Rectal smooth muscle tissue (tissue), 1 donor: ENCODE measurements around the gene ROM1.
A peak's percentile ranks its signal among the peaks of the same experiment; 100 is the strongest.

ENCODE experiments used
- H3K27ac ChIP-seq: one replicate; pipeline ENCODE4 v1.7.0; 2013; ENCODE audit warnings: low read depth, low read length, inconsistent platforms
- H3K27me3 ChIP-seq: one replicate; pipeline ENCODE4 v1.7.0; 2013; ENCODE audit warnings: low read length; ENCODE audit not compliant: control insufficient read depth, insufficient read depth
- H3K36me3 ChIP-seq: one replicate; pipeline ENCODE4 v1.7.0; 2013; ENCODE audit warnings: low read length; ENCODE audit not compliant: control insufficient read depth, insufficient read depth
- H3K4me1 ChIP-seq: one replicate; pipeline ENCODE4 v1.7.0; 2013; ENCODE audit warnings: low read length; ENCODE audit not compliant: control insufficient read depth, insufficient read depth
- H3K4me3 ChIP-seq: one replicate; pipeline ENCODE4 v1.7.0; 2013; ENCODE audit warnings: low read length
- H3K9ac ChIP-seq: one replicate; pipeline ENCODE4 v1.7.0; 2013; ENCODE audit warnings: low read length

Gene ROM1

DNA sequence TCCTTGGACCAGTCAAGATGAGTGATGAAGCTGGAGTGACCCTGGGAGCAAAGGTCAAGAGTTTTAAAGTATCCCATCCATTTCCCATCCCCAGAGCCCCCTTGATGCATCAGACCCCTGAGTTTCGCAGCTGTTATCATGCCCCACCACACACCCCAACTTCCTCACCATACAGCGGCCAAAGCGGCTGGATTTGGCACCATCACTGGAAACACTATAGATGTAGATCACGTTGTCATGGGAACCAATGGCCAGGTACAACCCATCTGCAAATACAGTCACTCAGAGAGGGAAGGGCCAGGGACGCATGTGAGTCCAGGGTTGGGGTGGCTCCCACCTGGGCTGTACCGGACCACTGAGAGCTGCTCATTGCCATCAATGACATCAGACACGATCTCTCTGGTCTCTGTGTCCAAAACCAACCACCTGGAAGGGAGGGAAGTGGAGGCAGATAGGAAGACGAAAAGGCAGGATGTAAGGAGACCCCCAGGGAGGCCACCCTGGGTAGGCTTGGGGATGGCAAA is 9.2 kb upstream of the ROM1 start:
- Histone ChIP-seq H3K27me3 (no peaks in the 10 kb centered on the region), H3K9ac (no peak overlapping the region), H3K27ac (no peak overlapping the region), H3K36me3 (peaks cover 3% of the 10 kb centered on the region), H3K4me1 (peaks cover 21% of the 10 kb centered on the region), H3K4me3 (no peak overlapping the region)

DNA sequence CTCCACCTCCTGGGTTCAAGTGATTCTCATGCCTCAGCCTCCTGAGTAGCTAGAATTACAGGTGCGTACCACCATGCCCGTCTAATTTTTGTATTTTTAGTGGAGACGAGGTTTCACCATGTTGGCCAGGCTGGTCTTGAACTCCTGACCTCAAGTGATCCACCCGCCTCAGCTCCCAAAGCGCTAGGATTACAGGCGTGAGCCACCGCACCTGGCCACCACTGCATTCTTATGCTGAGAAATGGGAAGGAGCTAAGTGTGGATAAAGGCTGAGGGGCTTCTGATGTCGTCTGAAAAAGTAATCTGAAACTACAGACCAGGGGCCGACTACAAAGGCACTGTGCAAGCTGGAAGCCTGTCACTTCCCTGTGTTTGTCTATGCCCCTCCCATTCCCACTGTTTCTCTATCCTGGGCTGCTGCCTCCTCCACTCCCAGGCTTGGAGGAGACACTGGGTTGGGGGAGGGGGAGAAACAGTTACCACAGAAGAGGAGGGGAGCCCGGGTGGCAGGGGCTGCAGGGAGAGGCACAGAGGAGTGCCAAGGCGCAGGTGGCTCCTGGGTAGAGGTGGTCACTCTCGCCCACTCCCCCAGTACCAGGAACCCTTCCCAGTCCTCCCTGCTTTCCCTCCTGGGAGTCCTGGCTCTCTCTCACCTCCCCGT is 8.5 kb upstream of the ROM1 start:
- no peaks in the 10 kb centered on the region for H3K27me3 ChIP-seq
- no peak overlapping the region for H3K4me3 ChIP-seq
- H3K27ac ChIP-seq: no peak overlapping the region
- H3K9ac ChIP-seq: no peak overlapping the region
- peaks cover 3% of the 10 kb centered on the region for H3K36me3 ChIP-seq
- peaks cover 13% of the 10 kb centered on the region for H3K4me1 ChIP-seq

DNA sequence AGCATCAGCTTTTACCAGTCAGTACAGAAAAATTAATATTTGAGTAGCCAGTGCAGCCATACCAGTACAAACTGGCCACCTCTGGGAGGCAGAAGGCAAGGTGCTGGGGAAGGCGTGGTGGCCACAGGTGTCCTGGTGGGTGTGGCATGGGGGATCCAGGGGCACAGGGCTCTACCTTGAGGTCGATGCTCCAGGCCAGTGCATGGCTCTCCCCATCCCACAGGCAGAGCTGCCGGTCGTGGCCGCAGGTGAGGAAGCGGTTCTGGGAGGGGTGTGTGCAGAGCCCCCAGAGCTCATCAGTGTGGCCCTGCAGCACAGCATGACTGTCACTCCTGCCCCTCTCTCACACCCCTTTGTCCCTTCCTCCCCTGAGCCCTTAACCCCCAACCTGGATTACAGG is 7.6 kb upstream of the ROM1 start:
- Histone ChIP-seq H3K36me3 (peaks cover 7% of the 10 kb centered on the region), H3K4me1 (peaks cover 7% of the 10 kb centered on the region)

GRCh38 chr11:62605902-62606301 is 7.2 kb upstream of the ROM1 start:
- Histone ChIP-seq H3K36me3 (peaks cover 8% of the 10 kb centered on the region), H3K9ac (no peak overlapping the region)

More for the DNA sequence above, 7.6 kb upstream of the ROM1 start:
- Histone ChIP-seq H3K4me3 (no peak overlapping the region), H3K27ac (no peak overlapping the region), H3K9ac (no peak overlapping the region), H3K27me3 (no peaks in the 10 kb centered on the region)

DNA sequence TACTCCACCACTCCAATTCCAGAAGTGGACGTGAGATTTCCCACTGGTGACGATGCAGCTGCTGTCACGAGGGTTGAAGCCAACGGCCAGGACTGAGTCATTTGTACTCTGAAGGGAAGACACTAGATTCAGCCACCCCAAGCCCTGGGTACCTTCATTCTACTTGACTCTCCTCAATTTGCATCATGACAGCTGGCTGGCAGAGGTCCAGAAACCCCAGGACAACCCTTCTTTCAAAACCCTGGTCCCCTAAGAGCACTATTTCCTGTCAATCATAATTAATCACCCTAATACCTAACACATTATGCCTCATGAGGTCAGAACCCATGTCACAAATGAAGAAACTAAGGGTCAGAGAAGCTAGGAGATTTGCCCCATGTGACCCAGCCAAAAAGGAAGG is 5.3 kb upstream of the ROM1 start:
- Histone ChIP-seq H3K9ac (no peak overlapping the region), H3K4me1 (peaks cover 14% of the 10 kb centered on the region), H3K4me3 (no peak overlapping the region), H3K27me3 (no peaks in the 10 kb centered on the region), H3K36me3 (peaks cover 8% of the 10 kb centered on the region), H3K27ac (no peak overlapping the region)

More at GRCh38 chr11:62605902-62606301, 7.2 kb upstream of the ROM1 start:
- Histone ChIP-seq H3K4me1 (peaks cover 8% of the 10 kb centered on the region), H3K4me3 (no peak overlapping the region), H3K27ac (no peak overlapping the region), H3K27me3 (no peaks in the 10 kb centered on the region)

DNA sequence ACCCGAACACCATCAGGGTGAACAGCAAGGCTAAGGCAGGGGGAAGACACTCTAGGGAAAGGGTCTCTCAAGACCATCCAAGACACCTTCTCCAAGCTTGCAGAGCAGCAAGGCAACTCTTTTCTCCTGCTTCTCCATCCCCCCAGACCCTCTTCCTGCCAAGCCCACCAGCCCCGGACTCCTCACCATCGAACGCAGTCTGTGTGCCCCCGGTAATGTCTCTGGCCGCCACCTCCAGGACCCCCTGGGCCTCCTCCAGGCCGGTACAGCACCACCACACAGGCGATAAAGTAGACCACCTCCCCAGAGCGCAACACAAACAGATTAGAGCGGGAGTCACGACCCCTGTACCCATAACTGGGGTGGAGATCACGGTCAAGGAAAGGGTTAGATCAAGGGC is 4.3 kb upstream of the ROM1 start:
- Histone ChIP-seq H3K36me3 (peaks cover 8% of the 10 kb centered on the region), H3K9ac (no peak overlapping the region), H3K27me3 (no peaks in the 10 kb centered on the region), H3K4me3 (no peak overlapping the region), H3K4me1 (peaks cover 10% of the 10 kb centered on the region), H3K27ac (no peak overlapping the region)

DNA sequence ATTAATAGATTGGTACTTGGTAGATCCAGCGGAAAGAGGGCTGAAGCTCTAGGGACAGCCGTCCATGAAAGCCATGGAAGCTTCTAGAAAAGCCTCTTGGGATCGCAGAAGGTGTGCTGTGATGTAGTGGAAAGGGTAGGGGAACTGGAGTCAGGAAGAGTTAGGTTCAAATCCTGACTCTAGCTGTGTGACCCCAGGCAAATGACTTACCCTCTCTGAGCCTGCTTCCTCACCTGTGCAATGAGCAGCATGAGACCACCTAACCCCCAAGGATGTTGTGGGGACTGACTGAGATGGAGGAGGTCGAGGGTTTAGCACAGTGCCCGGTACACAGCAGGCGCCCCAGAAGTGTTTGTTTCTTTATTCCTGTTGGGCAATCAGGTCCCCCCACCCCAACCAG is 2.7 kb upstream of the ROM1 start:
- Histone ChIP-seq H3K4me3 (no peak overlapping the region), H3K27me3 (no peaks in the 10 kb centered on the region), H3K27ac (no peak overlapping the region), H3K4me1 (peaks cover 10% of the 10 kb centered on the region), H3K9ac (no peak overlapping the region), H3K36me3 (peaks cover 6% of the 10 kb centered on the region)

GRCh38 chr11:62610814-62611704 is 2.0 kb upstream of the ROM1 start:
- Histone ChIP-seq H3K36me3 (peaks cover 4% of the 10 kb centered on the region), H3K4me3 (peak overlapping the region; percentile 74), H3K9ac (peak overlapping the region; percentile 88), H3K27me3 (no peaks in the 10 kb centered on the region), H3K27ac (peak overlapping the region; percentile 82), H3K4me1 (peaks cover 10% of the 10 kb centered on the region)

DNA sequence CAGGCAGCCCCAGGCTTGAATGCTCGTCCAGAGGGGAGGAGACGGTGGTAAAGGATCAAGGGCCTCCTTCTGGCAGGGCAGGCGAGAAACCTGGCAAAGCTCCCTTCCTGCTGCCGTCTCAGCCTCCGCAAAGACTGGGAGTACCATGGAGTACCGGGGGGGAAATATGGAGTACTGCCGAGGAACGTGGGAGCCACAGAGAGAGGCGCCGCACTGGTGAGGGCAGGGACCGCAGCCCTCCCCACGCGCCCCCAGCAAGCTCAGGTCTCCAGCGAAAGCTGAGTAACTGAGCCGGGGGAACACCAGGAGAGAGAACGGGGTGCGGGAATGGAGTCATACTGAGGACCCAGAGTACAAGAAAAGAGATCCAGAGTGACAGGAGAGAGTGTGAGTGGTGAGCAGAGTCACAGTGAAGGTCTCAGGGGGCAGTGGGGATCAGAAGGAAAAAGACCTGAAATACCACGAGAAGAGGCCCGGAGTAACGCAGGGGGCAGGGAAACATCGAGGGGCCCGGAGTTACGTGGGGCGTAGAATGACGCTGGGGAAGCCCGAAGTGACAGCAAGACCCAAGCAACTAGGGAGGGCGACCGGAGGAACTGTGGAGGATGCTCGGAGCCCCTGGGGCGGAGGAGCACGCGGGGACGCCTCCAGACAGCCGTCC is 1.2 kb upstream of the ROM1 start:
- peaks cover 10% of the 10 kb centered on the region for H3K4me1 ChIP-seq
- peak overlapping the region; percentile 82 for H3K27ac ChIP-seq
- H3K4me3 ChIP-seq: peak overlapping the region; percentile 74
- peak overlapping the region; percentile 88 for H3K9ac ChIP-seq
- H3K36me3 ChIP-seq: peaks cover 10% of the 10 kb centered on the region
- H3K27me3 ChIP-seq: no peaks in the 10 kb centered on the region

GRCh38 chr11:62613291-62613778 is 278 bp downstream of the ROM1 start:
- Histone ChIP-seq H3K36me3 (peaks cover 10% of the 10 kb centered on the region), H3K9ac (no peak overlapping the region), H3K4me3 (peak overlapping the region; percentile 48)

DNA sequence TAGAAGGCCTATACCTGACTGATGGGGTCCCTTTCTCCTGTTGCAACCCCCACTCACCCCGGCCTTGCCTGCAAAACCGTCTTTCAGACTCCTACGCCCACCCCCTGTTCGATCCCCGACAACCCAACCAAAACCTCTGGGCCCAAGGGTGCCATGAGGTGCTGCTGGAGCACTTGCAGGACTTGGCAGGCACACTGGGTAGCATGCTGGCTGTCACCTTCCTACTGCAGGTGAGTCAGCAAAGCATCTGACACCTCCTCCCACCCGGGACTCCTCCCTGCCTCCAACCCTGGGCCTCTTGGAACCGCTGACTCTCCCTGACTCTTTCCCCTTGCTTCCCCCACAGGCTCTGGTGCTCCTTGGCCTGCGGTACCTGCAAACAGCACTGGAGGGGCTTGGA is 1.2 kb downstream of the ROM1 start:
- H3K4me1 ChIP-seq: peaks cover 10% of the 10 kb centered on the region
- H3K9ac ChIP-seq: no peak overlapping the region
- H3K4me3 ChIP-seq: no peak overlapping the region
- H3K27ac ChIP-seq: no peak overlapping the region
- peaks cover 10% of the 10 kb centered on the region for H3K36me3 ChIP-seq
- no peaks in the 10 kb centered on the region for H3K27me3 ChIP-seq

More at GRCh38 chr11:62613291-62613778, 278 bp downstream of the ROM1 start:
- Histone ChIP-seq H3K27ac (peak overlapping the region; percentile 82), H3K27me3 (no peaks in the 10 kb centered on the region), H3K4me1 (peaks cover 10% of the 10 kb centered on the region)

DNA sequence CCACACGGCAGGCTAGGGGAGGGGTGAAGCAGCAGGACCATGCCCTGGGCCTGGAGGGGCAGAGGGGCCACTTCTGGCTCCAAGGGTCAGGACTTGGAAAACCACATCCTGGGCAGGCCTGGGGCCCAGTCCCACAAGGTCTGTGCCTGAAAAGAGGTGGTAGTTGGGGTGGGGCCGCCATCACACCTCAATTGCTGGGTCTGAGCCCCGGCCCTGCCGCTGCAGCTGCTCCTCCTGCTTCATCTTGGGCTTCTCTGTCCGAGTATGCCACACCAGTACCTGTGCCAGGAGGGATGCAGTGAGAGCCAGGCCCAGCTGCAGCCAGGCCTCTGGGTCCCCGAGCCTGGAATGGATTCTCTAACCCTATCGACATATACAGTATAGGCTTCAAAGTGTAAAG is 2.5 kb downstream of the ROM1 start:
- Histone ChIP-seq H3K9ac (no peak overlapping the region), H3K36me3 (peaks cover 6% of the 10 kb centered on the region), H3K27me3 (no peaks in the 10 kb centered on the region), H3K4me3 (no peak overlapping the region), H3K27ac (no peak overlapping the region), H3K4me1 (peaks cover 9% of the 10 kb centered on the region)
